Gastroesophageal sphincter (tissue), 3 donors: ENCODE data around the gene RAB36.

Experiments
- CTCF ChIP-seq, 4 experiments: fragments of 200-600 bp in 2 of 4; fragments of 450-650 bp in 2 of 4; sonication (generic) in 1 of 4; IDR thresholded peaks; one replicate each; pipeline ENCODE4 v1.5.1; 2017 to 2019; ENCODE audit warnings: antibody characterized with exemption in 4 of 4, mild to moderate bottlenecking in 2 of 4, moderate library complexity in 2 of 4
- POLR2A ChIP-seq, 2 donors: fragments of 450-650 bp; IDR thresholded peaks; one replicate each; pipeline ENCODE4 v1.6.1; 2017; ENCODE audit warnings: antibody characterized with exemption in 2 of 2, mild to moderate bottlenecking in 2 of 2, moderate library complexity in 1 of 2
- POLR2AphosphoS5 ChIP-seq: sonication (generic); formaldehyde crosslinking; IDR thresholded peaks from one replicate; pipeline ENCODE4 v1.6.1; 2017; ENCODE audit warnings: antibody characterized with exemption

- TF ChIP-seq CTCF (IDR thresholded peaks at IDR 0.05) (no peak), POLR2AphosphoS5 (no peak), POLR2A (IDR thresholded peaks at IDR 0.05) (no peak)
Observed at GRCh38 chr22:23106344-23106743, 38.9 kb upstream of the RAB36 start.
